Superior temporal gyrus (tissue), 1 donor: ENCODE measurements around the gene TNK1.

Source experiments
- DNase-seq: peaks from one replicate; pipeline ENCODE4 v3.0.0-alpha.2; 2016; ENCODE audit errors: extremely low spot score

Gene TNK1

DNA sequence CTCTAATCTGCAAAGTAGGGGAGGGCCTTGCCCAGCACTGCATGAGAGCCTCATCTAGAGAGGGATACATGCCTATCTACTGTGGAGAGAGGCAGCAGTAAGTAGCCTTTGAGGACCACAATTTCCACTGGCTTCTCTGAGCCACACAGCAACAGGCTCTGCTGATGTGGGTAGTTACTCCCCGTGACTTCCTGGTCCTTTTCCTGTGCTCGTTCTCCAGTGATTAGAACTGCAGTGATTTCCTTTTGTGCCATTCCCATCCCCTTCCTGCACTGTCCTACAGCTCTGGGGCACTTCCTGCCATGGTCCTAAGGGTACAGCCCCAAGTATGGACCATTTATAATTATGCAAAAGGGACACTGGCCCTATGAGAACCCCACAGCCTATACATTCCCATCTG, 10.4 kb downstream of the TNK1 start:
- no peak for DNase-seq

GRCh38 chr17:7392696-7393612, 12.1 kb downstream of the TNK1 start:
- DNase-seq, result no peak

DNA sequence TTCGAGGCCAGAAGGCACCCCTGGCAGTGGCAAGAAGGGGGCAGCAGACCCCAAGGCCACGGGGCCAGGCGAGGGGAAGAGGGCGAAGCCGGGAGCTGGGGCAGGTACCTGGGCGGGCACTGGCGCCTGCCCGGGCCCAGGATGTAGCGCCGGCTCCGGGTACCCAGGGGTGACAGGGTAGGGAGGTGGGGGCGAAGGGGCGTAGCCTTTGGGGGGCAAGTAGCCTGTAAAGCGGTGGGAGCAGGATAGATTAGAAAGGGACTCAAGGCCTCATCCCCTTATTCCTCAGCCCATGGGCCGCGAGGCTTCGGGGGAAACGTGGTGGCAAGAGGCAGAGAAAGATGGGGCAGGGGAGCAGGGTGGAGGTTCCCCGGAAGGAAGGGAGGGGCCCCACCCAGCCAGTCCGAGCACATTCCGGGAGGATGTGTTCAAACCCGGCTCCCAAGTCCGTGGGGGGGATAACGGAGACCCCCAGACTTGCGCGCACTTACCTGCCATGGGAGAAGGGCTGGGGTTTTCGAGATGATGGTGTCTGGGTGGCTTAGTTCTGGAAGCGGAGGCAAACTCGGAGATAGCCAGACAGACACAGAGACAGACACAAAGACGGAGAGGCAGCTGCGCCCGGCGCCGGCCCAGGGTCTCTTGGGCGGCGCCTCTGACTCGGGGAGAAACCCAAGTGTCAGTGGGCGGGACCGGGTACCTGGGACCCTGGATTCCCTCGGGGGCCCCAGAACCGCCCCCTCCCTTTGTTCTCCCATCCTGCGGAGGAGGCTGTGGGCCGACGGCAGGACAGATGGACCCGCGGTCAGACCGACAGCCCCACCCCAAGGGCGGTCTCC, 12.9 kb downstream of the TNK1 start:
- DNase-seq, result no peak

GRCh38 chr17:7394452-7395191, 13.7 kb downstream of the TNK1 start, which contains the start of gene PLSCR3:
PLSCR3 (minus strand) TSS chr17:7394525; CDS start chr17:7394110, 415 bp downstream.
- peak; percentile 73 for DNase-seq

GRCh38 chr17:7396147-7396546, 15.3 kb downstream of the TNK1 start:
- no peak for DNase-seq

GRCh38 chr17:7398612-7399011, 17.7 kb downstream of the TNK1 start:
- no peak for DNase-seq

GRCh38 chr17:7403043-7403726, 22.3 kb downstream of the TNK1 start:
- no peak for DNase-seq

- no peak for DNase-seq
Observed at GRCh38 chr17:7403727-7403976, 22.8 kb downstream of the TNK1 start.

- peak; percentile 99 for DNase-seq
Observed at GRCh38 chr17:7403977-7404736, 23.3 kb downstream of the TNK1 start, which contains the start of gene TMEM256. TMEM256 (minus strand) TSS chr17:7404097; CDS start chr17:7404084, 13 bp downstream.

DNA sequence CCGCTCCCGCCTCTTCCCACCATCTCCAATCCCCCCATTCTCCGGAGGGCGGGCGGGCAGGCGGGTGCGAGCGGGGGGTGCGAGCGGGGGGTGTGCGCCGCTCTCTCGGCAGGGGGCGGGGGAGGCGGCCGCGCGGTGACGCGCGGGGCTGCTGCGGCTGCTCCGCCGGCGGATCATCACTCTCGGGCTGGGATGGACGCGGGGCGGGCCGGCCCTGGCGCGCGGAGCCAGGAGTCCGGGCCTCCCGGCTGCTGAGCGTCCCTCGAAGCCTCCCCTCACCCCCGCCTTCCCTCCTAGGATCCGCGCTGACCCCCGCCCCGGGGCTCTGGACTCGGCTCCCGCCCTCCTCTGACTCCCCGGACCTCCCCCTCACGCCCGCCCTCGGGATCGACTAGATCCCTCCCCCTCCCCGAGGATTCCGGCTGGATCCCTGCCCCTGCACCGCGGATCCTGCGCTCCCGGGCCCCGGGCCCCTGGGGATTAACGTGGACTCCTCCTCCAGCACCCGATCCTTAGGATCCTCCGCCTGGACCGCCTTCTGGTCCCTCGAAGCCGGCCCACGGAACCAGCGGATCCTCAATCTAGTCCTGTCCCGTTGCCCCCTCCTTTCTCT, 24.0 kb downstream of the TNK1 start:
- DNase-seq, result no peak

GRCh38 chr17:7405350-7406234, 24.7 kb downstream of the TNK1 start:
- DNase-seq, result no peak

- no peak for DNase-seq
Observed at GRCh38 chr17:7406235-7406825, 25.4 kb downstream of the TNK1 start.

- no peak for DNase-seq
Observed at GRCh38 chr17:7407082-7407481, 26.2 kb downstream of the TNK1 start.

DNA sequence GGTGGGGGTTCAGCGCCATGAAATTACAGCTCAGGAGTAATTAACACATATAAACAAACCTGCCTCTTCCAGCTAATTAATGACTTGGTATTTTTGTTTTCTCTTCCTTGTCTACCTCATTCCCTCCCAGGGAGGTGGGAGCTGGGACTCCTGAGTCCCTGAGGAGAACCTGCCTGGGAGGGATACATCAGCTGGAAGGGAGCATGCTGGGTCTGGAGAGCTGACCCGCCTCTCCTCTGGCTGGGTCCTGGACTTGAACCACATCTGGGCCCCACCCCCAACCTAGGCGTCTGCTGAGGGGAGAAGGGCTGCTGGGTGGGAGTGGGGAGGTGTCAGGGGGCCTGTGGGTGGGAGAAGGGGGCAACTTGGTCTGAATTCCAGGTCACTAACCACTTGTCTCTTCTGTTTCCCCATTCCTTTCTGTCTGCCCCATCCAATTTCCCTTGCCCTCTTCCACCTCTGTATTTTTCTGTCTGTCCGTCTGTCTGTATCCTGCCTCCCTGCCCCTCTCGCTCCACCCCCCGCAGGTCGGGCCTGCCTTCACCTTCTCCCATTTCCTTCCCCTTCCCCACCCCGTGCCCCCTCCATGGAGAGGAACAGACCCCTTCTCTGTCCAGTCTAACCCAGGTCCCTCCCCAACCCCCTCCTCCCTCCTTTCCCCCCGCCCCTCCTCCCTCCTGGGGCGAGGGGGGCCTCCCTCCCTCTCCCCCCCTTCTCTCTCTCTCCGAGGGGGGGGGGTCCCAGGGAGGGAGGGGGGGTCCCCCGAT, 26.8 kb downstream of the TNK1 start, which contains the start of gene NLGN2:
Gene NLGN2, plus strand, starts transcription at position 361 of the 767 bp plus-strand sequence. CDS start 411 bp downstream, outside the sequence.
- no peak for DNase-seq

GRCh38 chr17:7408252-7408727, 27.4 kb downstream of the TNK1 start:
- DNase-seq, result no peak

DNA sequence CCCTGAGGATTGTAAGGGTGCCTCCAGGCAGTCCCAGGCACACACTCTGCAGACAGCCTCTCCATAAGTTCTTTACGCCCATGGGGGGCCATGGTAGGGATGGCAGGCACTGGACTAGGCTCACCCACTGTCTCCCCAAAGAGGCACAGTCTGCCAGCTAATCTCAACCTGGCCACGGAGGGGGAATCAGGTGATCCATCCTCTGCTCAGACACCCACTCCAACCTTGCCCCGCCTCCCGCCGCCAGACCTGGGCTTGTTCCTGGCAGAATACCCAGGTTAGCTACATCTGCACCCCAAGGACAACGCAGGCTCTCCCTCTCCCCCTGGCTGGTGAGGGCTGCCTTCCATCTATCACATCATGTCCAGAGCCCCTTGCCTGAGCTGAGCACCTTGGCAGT, 28.0 kb downstream of the TNK1 start:
- no peak for DNase-seq

DNA sequence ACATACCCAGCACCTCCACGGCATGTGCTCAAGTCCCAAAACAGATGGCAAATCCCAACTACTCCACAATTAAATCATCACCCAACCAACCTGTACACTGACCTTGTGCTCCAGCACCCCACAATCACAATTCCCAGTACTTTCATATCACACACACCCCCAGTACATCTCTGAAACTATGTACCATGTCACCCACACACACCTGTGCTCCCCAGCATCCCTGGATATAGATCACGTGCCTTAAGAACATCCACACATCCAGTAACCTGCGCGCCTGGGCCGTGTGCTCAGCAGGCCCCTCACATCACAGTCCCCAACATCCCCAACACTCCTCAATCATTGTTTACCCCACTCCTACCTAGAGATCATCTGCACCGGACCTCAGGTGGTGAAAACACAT, 28.8 kb downstream of the TNK1 start:
- no peak for DNase-seq
